Left lung (tissue), 10 donors: ENCODE data around the gene DEGS2. TPM values are rescaled to one million over a fixed set of nuclear protein-coding genes. Genes with fewer than 3 reads are reported as not detected.

Experiments used
- ATAC-seq: fragments of 200-7000 bp; cut with Tn5 transposase; one replicate; pipeline ENCODE4 v1.9.1; 2020; ENCODE audit warnings: moderate library complexity
- DNase-seq, 4 donors: peaks; one replicate each; pipeline ENCODE4 v3.0.0-alpha.2; 2013 to 2020
- H3K27ac ChIP-seq, 2 donors: fragments of 200-600 bp; sonication (generic) in 1 of 2; one replicate each; pipeline versions ENCODE4 v1.5.0 to v1.8.0; 2020 to 2021
- H3K27me3 ChIP-seq, 2 donors: fragments of 200-600 bp; sonication (generic) in 1 of 2; one replicate each; pipeline versions ENCODE4 v1.5.0 to v1.8.0; 2020 to 2021
- H3K36me3 ChIP-seq, 2 donors: fragments of 200-600 bp; sonication (generic) in 1 of 2; one replicate each; pipeline versions ENCODE4 v1.5.0 to v1.8.0; 2020 to 2021
- H3K4me1 ChIP-seq, 2 donors: fragments of 200-600 bp; one replicate each; pipeline ENCODE4 v1.8.0; 2021
- H3K4me3 ChIP-seq, 2 donors: fragments of 200-600 bp; sonication (generic) in 1 of 2; one replicate each; pipeline versions ENCODE4 v1.5.0 to v1.8.0; 2020 to 2021; ENCODE audit warnings: mild to moderate bottlenecking in 1 of 2
- H3K9me3 ChIP-seq, 2 donors: fragments of 200-600 bp; sonication (generic) in 1 of 2; one replicate each; pipeline versions ENCODE4 v1.5.0 to v1.8.0; 2020 to 2021
- CTCF ChIP-seq, 2 donors: fragments of 200-600 bp; sonication (generic) in 1 of 2; IDR thresholded peaks; one replicate each; pipeline versions ENCODE4 v1.5.0 to v1.8.0; 2021; ENCODE audit warnings: antibody characterized with exemption in 2 of 2
- intact Hi-C, 2 donors: fragments of 100-400 bp; cut with DNase I; formaldehyde crosslinking; loops; one replicate each; pipeline versions ENCODE4 v1.11.2 to v1.14.2; 2022
- polyA plus RNA-seq, 6 donors: library from polyadenylated mRNA; unstranded; fragments of 120-200 nt; gene quantifications; one replicate each; pipeline ENCODE4 v1.2.1, GENCODE V29; 2013; ENCODE audit not compliant: insufficient read length in 6 of 6
- total RNA-seq, 2 donors: library from RNA; stranded (reverse); fragmentation: NEBNext Ultra II Directional; extraction: Animal tissue kit (Norgen Biotek cat#: 25700); gene quantifications; one replicate each; pipeline ENCODE4 v1.2.1, GENCODE V29; 2021
- donor health status: DM: no; HTN: yes; CAD: no.
- donor health status: DM: no; HTN: no; CAD: no.

Gene DEGS2
- total and polyA plus RNA-seq, 8 donors: 2.0 to 8.3 (median 5.6) TPM

- DNase-seq: peak in 1 of 4 donors; percentile 66
- Histone ChIP-seq H3K4me1 (no peaks in the 10 kb centered on the region), H3K9me3 (no peaks in the 10 kb centered on the region), H3K36me3 (no peaks in the 10 kb centered on the region), H3K27ac (no peak overlapping the region), H3K27me3 (no peaks in the 10 kb centered on the region), H3K4me3 (no peak overlapping the region)
- TF ChIP-seq CTCF (IDR thresholded peaks at IDR 0.05): no peak
- ATAC-seq: no peak
- intact Hi-C loops: no loop called here
Measured at GRCh38 chr14:100176811-100177327, 17.4 kb upstream of the DEGS2 start.

- no peak for ATAC-seq
- H3K27ac ChIP-seq: no peak overlapping the region
- no peak for TF ChIP-seq CTCF (IDR thresholded peaks at IDR 0.05)
- H3K36me3 ChIP-seq: no peaks in the 10 kb centered on the region
- no peaks in the 10 kb centered on the region for H3K4me1 ChIP-seq
- intact Hi-C loops: no loop called here
- DNase-seq: no peak
- no peaks in the 10 kb centered on the region for H3K9me3 ChIP-seq
- H3K4me3 ChIP-seq: no peak overlapping the region
- no peaks in the 10 kb centered on the region for H3K27me3 ChIP-seq
Measured at GRCh38 chr14:100173353-100173752, 13.9 kb upstream of the DEGS2 start.

- DNase-seq (no peak), ATAC-seq (no peak)
- no peak overlapping the region for H3K4me3 ChIP-seq
- no peaks in the 10 kb centered on the region for H3K9me3 ChIP-seq
- H3K27ac ChIP-seq: no peak overlapping the region
- intact Hi-C loops: no loop called here
- no peaks in the 10 kb centered on the region for H3K27me3 ChIP-seq
- no peaks in the 10 kb centered on the region for H3K36me3 ChIP-seq
- no peak for TF ChIP-seq CTCF (IDR thresholded peaks at IDR 0.05)
- no peaks in the 10 kb centered on the region for H3K4me1 ChIP-seq
Measured at GRCh38 chr14:100172811-100173210, 13.4 kb upstream of the DEGS2 start.

GRCh38 chr14:100170880-100171279 is 11.4 kb upstream of the DEGS2 start:
- ATAC-seq (no peak), DNase-seq (no peak)
- no peak for TF ChIP-seq CTCF (IDR thresholded peaks at IDR 0.05)
- no peaks in the 10 kb centered on the region for H3K9me3 ChIP-seq
- H3K4me1 ChIP-seq: peaks cover 0 to 8% of the 10 kb centered on the region in 2 donors
- no peak overlapping the region for H3K27ac ChIP-seq
- intact Hi-C loops: no loop called here
- no peak overlapping the region for H3K4me3 ChIP-seq
- peaks cover 0 to 9% of the 10 kb centered on the region in 2 donors for H3K27me3 ChIP-seq
- no peaks in the 10 kb centered on the region for H3K36me3 ChIP-seq

- H3K4me1 ChIP-seq: peaks cover 0 to 8% of the 10 kb centered on the region in 2 donors
- TF ChIP-seq CTCF (IDR thresholded peaks at IDR 0.05): no peak
- intact Hi-C loops: no loop called here
- ATAC-seq (no peak), DNase-seq (no peak)
- H3K27ac ChIP-seq: no peak overlapping the region
- peaks cover 0 to 9% of the 10 kb centered on the region in 2 donors for H3K27me3 ChIP-seq
- no peaks in the 10 kb centered on the region for H3K36me3 ChIP-seq
- no peaks in the 10 kb centered on the region for H3K9me3 ChIP-seq
- no peak overlapping the region for H3K4me3 ChIP-seq
Measured at GRCh38 chr14:100168506-100168905, 9.1 kb upstream of the DEGS2 start.
